WERI-Rb-1 (cell line): ENCODE results near the gene DAB2.

Source experiments
- DNase-seq: peaks from one replicate; pipeline ENCODE4 v3.0.0-alpha.2; 2020
- H3K27ac ChIP-seq: fragments of 250-450 bp; sonication (Bioruptor Pico); 2 replicates; pipeline ENCODE4 v1.5.1; 2020; ENCODE audit warnings: mild to moderate bottlenecking, moderate library complexity
- H3K27me3 ChIP-seq: fragments of 250-450 bp; sonication (Bioruptor Pico); 2 replicates; pipeline ENCODE4 v1.5.1; 2021; ENCODE audit warnings: mild to moderate bottlenecking, low read depth, moderate library complexity; ENCODE audit not compliant: insufficient read depth, severe bottlenecking
- H3K36me3 ChIP-seq: fragments of 250-450 bp; sonication (Bioruptor Pico); 2 replicates; pipeline ENCODE4 v1.5.1; 2020; ENCODE audit warnings: mild to moderate bottlenecking, moderate library complexity
- H3K4me3 ChIP-seq: 2 replicates; pipeline ENCODE4 v1.5.1; 2011; ENCODE audit warnings: low read depth, mild to moderate bottlenecking, control low read depth, low read length
- H3K9me3 ChIP-seq: fragments of 250-450 bp; sonication (Bioruptor Pico); 2 replicates; pipeline ENCODE4 v1.5.1; 2021; ENCODE audit warnings: mild to moderate bottlenecking, moderate library complexity; ENCODE audit not compliant: severe bottlenecking
- TF ChIP-seq, protein P1 (sequence below): IDR thresholded peaks from 2 replicates; pipeline ENCODE4 v1.5.1; 2011; ENCODE audit warnings: low read depth, mild to moderate bottlenecking, control low read depth, inconsistent platforms, low read length

Gene DAB2

GRCh38 chr5:39461007-39461682 is 36.4 kb upstream of the DAB2 start:
- no peaks in the 10 kb centered on the region for H3K36me3 ChIP-seq
- H3K9me3 ChIP-seq = no peaks in the 10 kb centered on the region
- H3K27me3 ChIP-seq = no peaks in the 10 kb centered on the region
- TF ChIP-seq, protein P1, sequence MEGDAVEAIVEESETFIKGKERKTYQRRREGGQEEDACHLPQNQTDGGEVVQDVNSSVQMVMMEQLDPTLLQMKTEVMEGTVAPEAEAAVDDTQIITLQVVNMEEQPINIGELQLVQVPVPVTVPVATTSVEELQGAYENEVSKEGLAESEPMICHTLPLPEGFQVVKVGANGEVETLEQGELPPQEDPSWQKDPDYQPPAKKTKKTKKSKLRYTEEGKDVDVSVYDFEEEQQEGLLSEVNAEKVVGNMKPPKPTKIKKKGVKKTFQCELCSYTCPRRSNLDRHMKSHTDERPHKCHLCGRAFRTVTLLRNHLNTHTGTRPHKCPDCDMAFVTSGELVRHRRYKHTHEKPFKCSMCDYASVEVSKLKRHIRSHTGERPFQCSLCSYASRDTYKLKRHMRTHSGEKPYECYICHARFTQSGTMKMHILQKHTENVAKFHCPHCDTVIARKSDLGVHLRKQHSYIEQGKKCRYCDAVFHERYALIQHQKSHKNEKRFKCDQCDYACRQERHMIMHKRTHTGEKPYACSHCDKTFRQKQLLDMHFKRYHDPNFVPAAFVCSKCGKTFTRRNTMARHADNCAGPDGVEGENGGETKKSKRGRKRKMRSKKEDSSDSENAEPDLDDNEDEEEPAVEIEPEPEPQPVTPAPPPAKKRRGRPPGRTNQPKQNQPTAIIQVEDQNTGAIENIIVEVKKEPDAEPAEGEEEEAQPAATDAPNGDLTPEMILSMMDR = no peak
- no peak overlapping the region for H3K27ac ChIP-seq
- no peak for DNase-seq
- no peak overlapping the region for H3K4me3 ChIP-seq

DNA sequence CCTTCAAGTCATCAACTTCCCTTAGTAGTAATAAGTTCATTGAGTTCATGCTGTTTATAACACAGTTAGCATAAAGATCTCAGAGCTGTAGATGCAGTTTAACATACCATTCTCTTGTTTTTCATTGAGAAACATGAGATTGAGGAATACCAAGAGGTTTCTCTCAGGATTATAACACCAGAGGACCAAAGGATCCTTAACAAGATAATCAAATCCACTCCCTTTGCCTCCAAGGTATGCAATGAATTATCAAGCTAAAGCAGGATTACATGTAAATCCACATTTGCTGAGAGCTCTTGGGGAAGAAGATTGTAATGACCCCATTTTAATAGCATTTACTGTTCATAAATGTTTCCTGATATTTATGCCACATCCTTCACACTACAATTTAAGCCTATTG is 35.1 kb upstream of the DAB2 start:
- TF ChIP-seq, protein P1 = no peak
- H3K9me3 ChIP-seq = no peaks in the 10 kb centered on the region
- H3K36me3 ChIP-seq = no peaks in the 10 kb centered on the region
- no peak overlapping the region for H3K27ac ChIP-seq
- H3K27me3 ChIP-seq = no peaks in the 10 kb centered on the region
- H3K4me3 ChIP-seq = no peak overlapping the region
- no peak for DNase-seq

DNA sequence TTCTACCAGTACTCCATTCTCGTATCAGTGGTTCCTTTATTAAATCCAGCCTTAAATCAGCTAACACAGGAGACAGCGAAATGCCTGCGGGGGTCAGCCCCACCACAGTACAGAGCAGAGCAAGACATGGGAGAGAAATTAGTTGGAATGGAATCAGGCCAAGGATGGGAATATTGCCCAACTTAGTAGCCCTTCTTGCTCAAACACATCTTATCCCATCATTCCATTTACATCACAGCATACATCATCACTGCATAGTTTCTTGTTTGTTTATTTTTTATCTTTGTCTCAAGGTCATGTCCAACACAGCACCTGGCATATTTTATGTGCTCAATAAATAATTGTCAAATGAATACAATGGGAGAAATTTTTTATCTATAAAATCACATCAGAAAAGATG is 34.3 kb upstream of the DAB2 start:
- TF ChIP-seq, protein P1 = no peak
- H3K27ac ChIP-seq = no peak overlapping the region
- no peaks in the 10 kb centered on the region for H3K36me3 ChIP-seq
- DNase-seq = no peak
- H3K27me3 ChIP-seq = no peaks in the 10 kb centered on the region
- no peak overlapping the region for H3K4me3 ChIP-seq
- no peaks in the 10 kb centered on the region for H3K9me3 ChIP-seq

GRCh38 chr5:39455645-39456044 is 30.9 kb upstream of the DAB2 start:
- Histone ChIP-seq H3K9me3 (no peaks in the 10 kb centered on the region), H3K4me3 (no peak overlapping the region), H3K27ac (no peak overlapping the region), H3K27me3 (no peaks in the 10 kb centered on the region), H3K36me3 (no peaks in the 10 kb centered on the region)
- TF ChIP-seq, protein P1 = no peak
- no peak for DNase-seq

DNA sequence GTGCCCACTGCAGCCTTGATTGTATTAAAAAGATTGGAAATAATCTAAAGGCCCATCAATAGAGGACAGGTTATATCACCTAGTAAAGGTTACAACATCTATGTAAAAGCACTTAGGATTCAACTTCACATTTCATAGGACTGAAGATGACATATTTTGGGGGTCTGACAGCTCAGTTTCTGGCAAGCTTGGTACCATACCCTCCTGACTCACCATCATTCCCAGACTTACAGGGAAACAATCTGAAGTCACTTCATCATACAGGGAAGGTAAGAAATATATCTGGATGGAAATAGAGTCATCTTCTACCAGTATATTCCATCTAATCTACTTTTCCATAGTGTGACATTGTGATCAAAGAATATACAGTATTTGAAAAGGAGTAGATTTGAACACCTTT is 28.8 kb upstream of the DAB2 start:
- H3K4me3 ChIP-seq = no peak overlapping the region

More for the DNA sequence above, 28.8 kb upstream of the DAB2 start:
- H3K27me3 ChIP-seq = no peaks in the 10 kb centered on the region
- H3K36me3 ChIP-seq = no peaks in the 10 kb centered on the region
- no peaks in the 10 kb centered on the region for H3K9me3 ChIP-seq
- TF ChIP-seq, protein P1 = no peak
- DNase-seq = no peak
- H3K27ac ChIP-seq = no peak overlapping the region
